Kidney (tissue), 14 donors: ENCODE data around the gene ZNF831. TPM values are rescaled to one million over a fixed set of nuclear protein-coding genes. Genes with fewer than 3 reads are reported as not detected.

ENCODE experiments used
- DNase-seq, 5 donors: peaks; one replicate each; pipeline ENCODE4 v3.0.0-alpha.2; 2013 to 2020
- FAIRE-seq: peaks from 2 replicates; lab custom pipeline; 2012; peaks lifted over from hg19 to GRCh38; lab: Jason Lieb, UNC
- H3K27ac ChIP-seq, 2 donors: one replicate each; pipeline ENCODE4 v1.7.0; 2013; ENCODE audit warnings: low read depth in 2 of 2, low read length in 2 of 2, inconsistent platforms in 1 of 2
- H3K27me3 ChIP-seq: one replicate; pipeline ENCODE4 v1.7.1; 2013; ENCODE audit warnings: low read length, inconsistent platforms; ENCODE audit not compliant: control insufficient read depth, insufficient read depth
- H3K36me3 ChIP-seq, 3 donors: one replicate each; pipeline versions ENCODE4 v1.7.0 to v1.7.1; 2013; ENCODE audit warnings: low read length in 3 of 3, control low read depth in 1 of 3, inconsistent platforms in 1 of 3; ENCODE audit not compliant: insufficient read depth in 3 of 3, control insufficient read depth in 2 of 3
- H3K4me1 ChIP-seq, 3 donors: one replicate each; pipeline versions ENCODE4 v1.7.0 to v1.7.1; 2013; ENCODE audit warnings: low read length in 3 of 3, inconsistent platforms in 1 of 3, low read depth in 1 of 3; ENCODE audit not compliant: control insufficient read depth in 2 of 3, insufficient read depth in 2 of 3
- H3K4me3 ChIP-seq, 3 donors: one replicate each; pipeline versions ENCODE4 v1.7.0 to v1.8.1; 2013; ENCODE audit warnings: low read length in 3 of 3, control low read depth in 1 of 3, inconsistent platforms in 1 of 3
- H3K9ac ChIP-seq, 3 donors: one replicate each; pipeline versions ENCODE4 v1.7.0 to v1.7.1; 2013; ENCODE audit warnings: low read length in 3 of 3, control low read depth in 1 of 3, inconsistent platforms in 1 of 3
- H3K9me3 ChIP-seq, 3 donors: one replicate each; pipeline versions ENCODE4 v1.7.0 to v1.7.1; 2013; ENCODE audit warnings: low read length in 3 of 3, control low read depth in 1 of 3, inconsistent platforms in 1 of 3; ENCODE audit not compliant: control insufficient read depth in 2 of 3, insufficient read depth in 1 of 3
- CTCF ChIP-seq: IDR thresholded peaks from 3 replicates; pipeline ENCODE4 v1.5.1; 2012; ENCODE audit warnings: mild to moderate bottlenecking, moderate library complexity, borderline replicate concordance; ENCODE audit not compliant: insufficient read depth; ENCODE audit errors: extremely low read depth
- intact Hi-C: fragments of 100-400 bp; cut with DNase I; formaldehyde crosslinking; loops from one replicate; pipeline ENCODE4 v1.11.1; 2022
- polyA plus RNA-seq: library from polyadenylated mRNA; stranded (reverse); fragments of 350-450 nt; fragmentation: Illumina TruSeq; extraction: RNeasy Lipid Tissue Mini Kit (QIAGEN cat#74804); gene quantifications from one replicate; pipeline ENCODE4 v1.2.3, GENCODE V29; 2014; ENCODE audit warnings: low read depth, low replicate concordance; ENCODE audit not compliant: insufficient read depth
- total RNA-seq: library from RNA; stranded (reverse); fragmentation: NEBNext Ultra II Directional; extraction: Animal tissue kit (Norgen Biotek cat#: 25700); gene quantifications from one replicate; pipeline ENCODE4 v1.2.1, GENCODE V29; 2021
- donor health status: control.
- donor health status: control.
- donor health status: control.
- donor health status: control.
- donor health status: control.
- donor health status: DM: yes; HTN: yes; CAD: no.
- donor health status: Normal renal cell carcinoma (clear cell type).

ZNF831 gene
- total and polyA plus RNA-seq, 2 donors from 2014 or later, result 0.04 to 1.9 TPM

- no peak overlapping the region for H3K9ac ChIP-seq
- peaks cover 0 to 4% (median 2%) of the 10 kb centered on the region in 3 donors for H3K4me1 ChIP-seq
- intact Hi-C loops, result loop anchor here (10.0 kb wide), 2 partner anchors 147 to 347 kb away; no protein-coding TSS in a partner anchor
- no peaks in the 10 kb centered on the region for H3K9me3 ChIP-seq
- H3K4me3 ChIP-seq, result peak overlapping the region; percentile 23 to 48 (median 48)
- no peaks in the 10 kb centered on the region for H3K27me3 ChIP-seq
- no peak overlapping the region for H3K27ac ChIP-seq
- DNase-seq, result peak in 2 of 5 donors; percentile 46 to 51
- no peak for FAIRE-seq
- TF ChIP-seq CTCF, result no peak
- no peaks in the 10 kb centered on the region for H3K36me3 ChIP-seq
Measured at GRCh38 chr20:59221707-59222252, 58.2 kb downstream of the ZNF831 start.

GRCh38 chr20:59222253-59223181 lies 58.9 kb downstream of the ZNF831 start:
- H3K27me3 ChIP-seq, result no peaks in the 10 kb centered on the region
- H3K9me3 ChIP-seq, result no peaks in the 10 kb centered on the region
- DNase-seq (peak; percentile 90 to 94 (median 90)), FAIRE-seq (no peak)
- intact Hi-C loops, result loop anchor here (10.0 kb wide), 2 partner anchors 148 to 348 kb away; no protein-coding TSS in a partner anchor
- peak overlapping the region in 2 of 3 donors; percentile 18 to 48 for H3K4me3 ChIP-seq
- H3K27ac ChIP-seq, result no peak overlapping the region
- no peak overlapping the region for H3K9ac ChIP-seq
- peak; percentile 75 for TF ChIP-seq CTCF
- peaks cover 0 to 4% (median 2%) of the 10 kb centered on the region in 3 donors for H3K4me1 ChIP-seq
- H3K36me3 ChIP-seq, result no peaks in the 10 kb centered on the region

GRCh38 chr20:59223182-59223601 lies 59.6 kb downstream of the ZNF831 start:
- intact Hi-C loops, result loop anchor here (10.0 kb wide), 2 partner anchors 148 to 348 kb away; no protein-coding TSS in a partner anchor
- DNase-seq (peak in 4 of 5 donors; percentile 48 to 61 (median 58)), FAIRE-seq (no peak)
- no peaks in the 10 kb centered on the region for H3K27me3 ChIP-seq
- no peak overlapping the region for H3K9ac ChIP-seq
- peaks cover 0 to 4% (median 2%) of the 10 kb centered on the region in 3 donors for H3K4me1 ChIP-seq
- no peaks in the 10 kb centered on the region for H3K36me3 ChIP-seq
- TF ChIP-seq CTCF, result no peak
- no peak overlapping the region for H3K27ac ChIP-seq
- no peaks in the 10 kb centered on the region for H3K9me3 ChIP-seq
- H3K4me3 ChIP-seq, result peak overlapping the region in 1 of 3 donors; percentile 48
